ENCODE data around the gene PROCR.
A peak's percentile ranks its signal among the peaks of the same experiment; 100 is the strongest.

The PROCR gene

GRCh38 chr20:35215066-35215956 is 43.4 kb downstream of the PROCR start:
- H3K27ac ChIP-seq: peak overlapping the region; percentile 14; the same call in 1 of the 2 replicates
- TF ChIP-seq CTCF (conservative IDR thresholded peaks at IDR 0.05): no peak

DNA sequence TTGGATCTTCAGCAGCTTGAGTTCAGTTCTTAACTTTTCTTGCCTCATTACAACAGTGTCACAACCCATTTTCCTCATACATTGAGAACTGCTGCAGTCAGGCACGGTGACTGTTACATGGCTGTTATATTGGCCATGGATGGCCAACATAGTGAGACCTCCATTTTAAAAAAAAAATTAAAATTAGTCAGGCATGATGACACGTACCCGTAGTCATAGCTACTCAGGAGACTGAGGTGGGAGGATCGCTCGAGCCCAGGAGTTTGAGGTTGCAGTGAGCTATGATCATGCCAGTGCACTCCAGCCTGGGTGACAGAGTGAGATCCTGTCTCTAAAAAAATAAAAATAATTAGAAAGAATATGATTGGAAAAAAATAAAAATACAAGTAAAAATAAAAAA is 44.7 kb downstream of the PROCR start:
- TF ChIP-seq CTCF (conservative IDR thresholded peaks at IDR 0.05): no peak
- H3K27ac ChIP-seq: no peak overlapping the region

DNA sequence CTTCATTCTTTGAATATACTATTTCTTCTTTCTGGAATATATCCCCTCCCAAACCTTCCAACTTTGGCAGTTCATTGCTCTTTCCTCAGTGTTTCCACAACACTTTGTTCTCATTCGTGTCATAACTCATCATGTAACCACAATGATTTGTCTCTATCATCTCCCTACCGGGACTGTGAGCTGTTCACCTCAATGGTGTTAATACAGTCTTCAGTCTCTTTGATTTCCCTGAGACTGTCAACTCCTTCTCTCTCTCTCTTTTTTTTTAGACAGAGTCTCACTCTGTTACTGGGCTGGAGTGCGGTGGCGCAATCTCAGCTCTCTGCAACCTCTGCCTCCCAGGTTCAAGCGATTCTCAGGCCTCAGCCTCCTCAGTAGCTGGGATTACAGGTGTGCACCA is 52.1 kb downstream of the PROCR start:
- TF ChIP-seq CTCF (conservative IDR thresholded peaks at IDR 0.05): no peak

DNA sequence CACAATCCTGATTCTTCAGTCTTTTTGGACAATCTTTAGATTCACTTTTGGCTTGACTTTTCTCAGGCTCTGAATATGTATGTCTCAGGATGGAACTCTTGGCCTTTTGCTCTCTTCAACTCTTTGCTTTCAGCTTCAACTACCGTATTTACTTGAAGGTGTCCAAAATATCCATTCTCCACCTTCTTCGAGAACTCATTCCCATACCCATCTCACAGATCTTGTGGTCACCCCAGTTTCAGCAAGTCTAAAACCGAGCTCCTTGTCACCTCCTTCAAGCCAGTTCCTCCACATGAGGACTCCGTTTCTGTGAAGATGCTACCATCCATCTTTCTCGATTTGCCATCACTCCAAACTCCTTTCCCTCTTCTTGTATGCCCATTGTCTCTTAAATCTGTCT is 52.7 kb downstream of the PROCR start:
- H3K27ac ChIP-seq: no peak overlapping the region
- no peak for TF ChIP-seq CTCF (conservative IDR thresholded peaks at IDR 0.05)

More for the DNA sequence above, 52.1 kb downstream of the PROCR start:
- no peak overlapping the region for H3K27ac ChIP-seq

- TF ChIP-seq CTCF (conservative IDR thresholded peaks at IDR 0.05): no peak
- peak overlapping the region; percentile 76; the same call in 1 of the 2 replicates for H3K27ac ChIP-seq
Measured at GRCh38 chr20:35225319-35226125, 53.6 kb downstream of the PROCR start.

- H3K27ac ChIP-seq: peak within 1 kb of the TSS; percentile 76
- no peak for TF ChIP-seq CTCF (conservative IDR thresholded peaks at IDR 0.05)
Measured at GRCh38 chr20:35226126-35226883, 54.4 kb downstream of the PROCR start, which contains the start of gene MMP24. Gene MMP24 (plus strand): TSS chr20:35226690. CDS start chr20:35226739, 49 bp downstream.

Measured in VCaP (cell line).